GM12801 (cell line): ENCODE measurements around the gene URGCP.

ENCODE experiments used
- CTCF ChIP-seq: IDR thresholded peaks from one replicate; pipeline ENCODE4 v1.5.1; 2011; ENCODE audit warnings: control low read depth; ENCODE audit not compliant: insufficient read length; ENCODE audit errors: extremely low read depth

URGCP gene

GRCh38 chr7:43914795-43915194, 8.4 kb upstream of the URGCP start:
- TF ChIP-seq CTCF = no peak

- TF ChIP-seq CTCF = no peak
These were observed 453 bp downstream of the URGCP start for GRCh38 chr7:43905956-43906330.

GRCh38 chr7:43905209-43905946, 1.0 kb downstream of the URGCP start:
- no peak for TF ChIP-seq CTCF

- no peak for TF ChIP-seq CTCF
These were observed 1.7 kb downstream of the URGCP start for GRCh38 chr7:43904533-43905208.

GRCh38 chr7:43902542-43903054, 3.8 kb downstream of the URGCP start:
- TF ChIP-seq CTCF = no peak

GRCh38 chr7:43895847-43896415, 10.5 kb downstream of the URGCP start:
- no peak for TF ChIP-seq CTCF
